Stomach (tissue), 4 donors: ENCODE results near the gene DDX25.

Experiments
- CTCF ChIP-seq, 7 experiments: fragments of 450-650 bp in 4 of 7; fragments of 200-600 bp in 3 of 7; sonication (generic) in 3 of 7; IDR thresholded peaks; one replicate each; pipeline ENCODE4 v1.5.1; 2016 to 2019; ENCODE audit warnings: antibody characterized with exemption in 7 of 7, control low read depth in 2 of 7, mild to moderate bottlenecking in 1 of 7
- EP300 ChIP-seq: sonication (generic); formaldehyde crosslinking; IDR thresholded peaks from one replicate; pipeline ENCODE4 v1.6.1; 2017; ENCODE audit warnings: antibody characterized with exemption

- TF ChIP-seq CTCF (IDR thresholded peaks at IDR 0.05) (no peak), EP300 (peak; percentile 76)
These were observed 46.7 kb downstream of the DDX25 start for GRCh38 chr11:125950696-125951651.
